Right kidney (tissue), 1 donor: ENCODE results near the gene CEP295NL.

Experiments
- DNase-seq: peaks from one replicate; pipeline ENCODE4 v3.0.0-alpha.2; 2016

CEP295NL gene

GRCh38 chr17:78862073-78863023, 40.7 kb downstream of the CEP295NL start:
- DNase-seq = no peak

GRCh38 chr17:78861229-78861628, 41.8 kb downstream of the CEP295NL start:
- no peak for DNase-seq

- no peak for DNase-seq
Observed at GRCh38 chr17:78859051-78859450, 44.0 kb downstream of the CEP295NL start.

GRCh38 chr17:78857266-78857665, 45.7 kb downstream of the CEP295NL start:
- DNase-seq = no peak

- no peak for DNase-seq
Observed at GRCh38 chr17:78855561-78856165, 47.3 kb downstream of the CEP295NL start.

- no peak for DNase-seq
Observed at GRCh38 chr17:78854508-78854907, 48.5 kb downstream of the CEP295NL start.

- no peak for DNase-seq
Observed at GRCh38 chr17:78853926-78854394, 49.0 kb downstream of the CEP295NL start.

- no peak for DNase-seq
Observed at GRCh38 chr17:78852709-78853121, 50.3 kb downstream of the CEP295NL start.

- no peak for DNase-seq
Observed at GRCh38 chr17:78849026-78849425, 54.0 kb downstream of the CEP295NL start.

- DNase-seq = no peak
Observed at GRCh38 chr17:78847052-78847451, 55.9 kb downstream of the CEP295NL start.

GRCh38 chr17:78844301-78845005, 58.5 kb downstream of the CEP295NL start:
- DNase-seq = no peak

GRCh38 chr17:78842881-78843565, 60.0 kb downstream of the CEP295NL start:
- no peak for DNase-seq

- DNase-seq = peak; percentile 95
Observed at GRCh38 chr17:78840780-78841611, 62.0 kb downstream of the CEP295NL start, which contains the start of gene USP36. Gene USP36, minus strand, starts transcription at chr17:78840814. Its CDS starts 4,451 bp downstream, at chr17:78836363.
